ENCODE results near the gene CLCF1.

The CLCF1 gene

GRCh38 chr11:67382276-67383136 lies 9.1 kb upstream of the CLCF1 start:
- H3K79me2 ChIP-seq (ENCODE audit: insufficient read depth, low read length) = no peaks in the 10 kb centered on the region
- H3K27ac ChIP-seq (ENCODE audit: low read depth, low read length, poor library complexity, severe bottlenecking) = no peak overlapping the region

GRCh38 chr11:67381244-67381972 lies 8.0 kb upstream of the CLCF1 start:
- peak overlapping the region; percentile 26; the same call in 1 of the 2 replicates for H3K9ac ChIP-seq (ENCODE audit: low read length)
- no peaks in the 10 kb centered on the region for H3K79me2 ChIP-seq (ENCODE audit: insufficient read depth, low read length)
- no peak overlapping the region for H3K4me3 ChIP-seq (ENCODE audit: low read depth, low read length, poor library complexity, severe bottlenecking)
- no peaks in the 10 kb centered on the region for H4K20me1 ChIP-seq (ENCODE audit: insufficient read depth, low read length)
- H3K27ac ChIP-seq (ENCODE audit: low read depth, low read length, poor library complexity, severe bottlenecking) = peak overlapping the region; percentile 1
- H3F3A ChIP-seq (ENCODE audit: insufficient read depth, low read length) = no peaks in the 10 kb centered on the region
- H3K9me3 ChIP-seq (ENCODE audit: low read length) = no peaks in the 10 kb centered on the region
- no peak for TF ChIP-seq EZH2 (IDR thresholded peaks at IDR 0.05; ENCODE audit: borderline replicate concordance, low read length)
- TF ChIP-seq, protein P1, sequence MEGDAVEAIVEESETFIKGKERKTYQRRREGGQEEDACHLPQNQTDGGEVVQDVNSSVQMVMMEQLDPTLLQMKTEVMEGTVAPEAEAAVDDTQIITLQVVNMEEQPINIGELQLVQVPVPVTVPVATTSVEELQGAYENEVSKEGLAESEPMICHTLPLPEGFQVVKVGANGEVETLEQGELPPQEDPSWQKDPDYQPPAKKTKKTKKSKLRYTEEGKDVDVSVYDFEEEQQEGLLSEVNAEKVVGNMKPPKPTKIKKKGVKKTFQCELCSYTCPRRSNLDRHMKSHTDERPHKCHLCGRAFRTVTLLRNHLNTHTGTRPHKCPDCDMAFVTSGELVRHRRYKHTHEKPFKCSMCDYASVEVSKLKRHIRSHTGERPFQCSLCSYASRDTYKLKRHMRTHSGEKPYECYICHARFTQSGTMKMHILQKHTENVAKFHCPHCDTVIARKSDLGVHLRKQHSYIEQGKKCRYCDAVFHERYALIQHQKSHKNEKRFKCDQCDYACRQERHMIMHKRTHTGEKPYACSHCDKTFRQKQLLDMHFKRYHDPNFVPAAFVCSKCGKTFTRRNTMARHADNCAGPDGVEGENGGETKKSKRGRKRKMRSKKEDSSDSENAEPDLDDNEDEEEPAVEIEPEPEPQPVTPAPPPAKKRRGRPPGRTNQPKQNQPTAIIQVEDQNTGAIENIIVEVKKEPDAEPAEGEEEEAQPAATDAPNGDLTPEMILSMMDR (IDR thresholded peaks at IDR 0.05; ENCODE audit: low read length) = no peak
- peak overlapping the region; percentile 93; the same call in 1 of the 2 replicates for H2AFZ ChIP-seq (ENCODE audit: low read length)
- H3K4me2 ChIP-seq (ENCODE audit: low read length) = peak overlapping the region; percentile 8
- H3K4me1 ChIP-seq (ENCODE audit: insufficient read depth, low read length, severe bottlenecking) = peaks cover 12% of the 10 kb centered on the region
- H3K27me3 ChIP-seq (ENCODE audit: insufficient read depth, low read length) = peaks cover 4% of the 10 kb centered on the region; the same call in 1 of the 2 replicates
- no peaks in the 10 kb centered on the region for H3K9me2 ChIP-seq (ENCODE audit: low read depth, low read length)
- H3K36me3 ChIP-seq (ENCODE audit: insufficient read depth, low read length) = no peaks in the 10 kb centered on the region

More at GRCh38 chr11:67382276-67383136, 9.1 kb upstream of the CLCF1 start:
- no peak overlapping the region for H3K4me2 ChIP-seq (ENCODE audit: low read length)
- H3K27me3 ChIP-seq (ENCODE audit: insufficient read depth, low read length) = no peaks in the 10 kb centered on the region; the same call in 1 of the 2 replicates
- H3K4me3 ChIP-seq (ENCODE audit: low read depth, low read length, poor library complexity, severe bottlenecking) = no peak overlapping the region
- no peak overlapping the region for H2AFZ ChIP-seq (ENCODE audit: low read length)
- no peaks in the 10 kb centered on the region for H3K9me3 ChIP-seq (ENCODE audit: low read length)
- no peak overlapping the region for H3K9ac ChIP-seq (ENCODE audit: low read length)
- TF ChIP-seq, protein P1 (IDR thresholded peaks at IDR 0.05; ENCODE audit: low read length) = peak; percentile 98
- no peak for TF ChIP-seq EZH2 (IDR thresholded peaks at IDR 0.05; ENCODE audit: borderline replicate concordance, low read length)
- no peaks in the 10 kb centered on the region for H3K9me2 ChIP-seq (ENCODE audit: low read depth, low read length)
- no peaks in the 10 kb centered on the region for H3K36me3 ChIP-seq (ENCODE audit: insufficient read depth, low read length)
- H3K4me1 ChIP-seq (ENCODE audit: insufficient read depth, low read length, severe bottlenecking) = peaks cover 12% of the 10 kb centered on the region
- no peaks in the 10 kb centered on the region for H4K20me1 ChIP-seq (ENCODE audit: insufficient read depth, low read length)
- no peaks in the 10 kb centered on the region for H3F3A ChIP-seq (ENCODE audit: insufficient read depth, low read length)

DNA sequence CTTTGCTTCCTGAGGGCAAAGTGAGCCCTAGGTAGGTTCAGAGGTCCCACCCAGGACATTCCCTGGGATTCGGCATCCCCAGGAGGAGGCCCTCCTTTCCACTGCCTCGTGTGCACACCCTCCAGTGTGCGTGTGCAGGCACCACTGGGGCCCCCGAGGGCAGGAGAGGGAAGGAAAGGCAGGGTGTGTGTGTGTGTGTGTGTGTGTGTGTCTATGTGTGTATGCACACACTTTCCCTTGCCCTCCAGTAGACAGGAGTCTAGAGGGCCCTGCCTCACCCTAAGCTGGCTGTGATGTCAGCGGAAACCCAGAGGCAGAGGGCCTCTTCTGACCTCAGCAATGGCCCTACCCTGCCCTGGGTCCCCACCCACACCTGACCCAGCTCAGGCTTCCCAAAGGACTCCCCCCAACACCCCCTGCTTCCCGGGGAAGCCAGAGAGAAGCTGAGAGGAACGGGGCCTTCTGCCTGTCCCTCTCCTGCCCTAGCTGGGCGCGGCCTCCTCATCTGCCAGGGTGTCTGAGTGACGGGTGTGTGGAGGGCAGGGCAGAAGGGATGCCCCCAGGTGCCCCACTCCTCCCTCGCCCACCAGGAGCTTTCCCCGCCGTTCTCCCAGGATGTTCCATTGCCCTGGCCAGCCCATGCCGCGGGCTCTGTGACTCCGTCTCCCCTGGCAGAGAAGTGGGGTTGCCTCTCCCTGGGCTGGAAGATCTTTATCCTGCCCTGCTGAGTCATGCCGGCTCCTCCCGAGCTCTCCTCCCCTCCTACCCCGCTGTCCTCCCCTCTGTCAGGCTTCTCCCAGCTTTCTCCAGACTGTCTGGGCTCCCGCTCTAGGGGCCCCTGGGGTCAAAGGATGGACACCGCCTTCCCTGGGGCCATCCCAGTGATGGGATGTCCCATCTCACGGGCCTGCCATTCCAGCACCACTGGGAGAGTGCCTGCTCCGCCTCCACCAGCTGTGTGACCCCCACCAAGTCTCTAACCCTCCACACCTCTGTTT lies 6.0 kb upstream of the CLCF1 start:
- no peaks in the 10 kb centered on the region for H3K9me2 ChIP-seq (ENCODE audit: low read depth, low read length)
- TF ChIP-seq, protein P1 (IDR thresholded peaks at IDR 0.05; ENCODE audit: low read length) = no peak
- no peak for TF ChIP-seq EZH2 (IDR thresholded peaks at IDR 0.05; ENCODE audit: borderline replicate concordance, low read length)
- peaks cover 5% of the 10 kb centered on the region; the same call in 1 of the 2 replicates for H3K27me3 ChIP-seq (ENCODE audit: insufficient read depth, low read length)
- no peaks in the 10 kb centered on the region for H3K36me3 ChIP-seq (ENCODE audit: insufficient read depth, low read length)
- H3K79me2 ChIP-seq (ENCODE audit: insufficient read depth, low read length) = no peaks in the 10 kb centered on the region
- no peaks in the 10 kb centered on the region for H4K20me1 ChIP-seq (ENCODE audit: insufficient read depth, low read length)
- H3K27ac ChIP-seq (ENCODE audit: low read depth, low read length, poor library complexity, severe bottlenecking) = no peak overlapping the region
- peaks cover 13% of the 10 kb centered on the region for H3K4me1 ChIP-seq (ENCODE audit: insufficient read depth, low read length, severe bottlenecking)
- H2AFZ ChIP-seq (ENCODE audit: low read length) = no peak overlapping the region
- no peak overlapping the region for H3K4me3 ChIP-seq (ENCODE audit: low read depth, low read length, poor library complexity, severe bottlenecking)
- H3K9me3 ChIP-seq (ENCODE audit: low read length) = no peaks in the 10 kb centered on the region
- H3F3A ChIP-seq (ENCODE audit: insufficient read depth, low read length) = no peaks in the 10 kb centered on the region
- no peak overlapping the region for H3K4me2 ChIP-seq (ENCODE audit: low read length)
- no peak overlapping the region for H3K9ac ChIP-seq (ENCODE audit: low read length)

Data from OCI-LY1 (cell line).